Stimulated activated effector memory CD8-positive, alpha-beta T cell treated with anti-CD3 and anti-CD28 coated beads, Interleukin-12 subunit alpha, Interleukin-12 subunit beta, amount 100 ng/mL, for 72 hours (primary cell): ENCODE results near the gene SUPT3H.
"Not testable (repeated sequence)": the region's sequence is repeated elsewhere in the genome, so short reads cannot be mapped to it uniquely, and the experiment has no call there.

ENCODE experiments used
- ATAC-seq: fragments of 150-1000 bp; cut with Tn5 transposase; 2 replicates; pipeline ENCODE4 v1.10.0; 2021
- DNase-seq, 2 donors: peaks; one replicate each; pipeline ENCODE4 v3.0.0; 2021 to 2022; ENCODE audit warnings: low spot score in 2 of 2
- H3K27ac Mint-ChIP-seq: one replicate; pipeline ENCODE4 v1.8.0; 2022; ENCODE audit warnings: mild to moderate bottlenecking, mixed read lengths
- H3K36me3 Mint-ChIP-seq: one replicate; pipeline ENCODE4 v1.8.0; 2022; ENCODE audit warnings: mild to moderate bottlenecking, mixed read lengths
- H3K4me1 Mint-ChIP-seq: one replicate; pipeline ENCODE4 v1.8.0; 2022; ENCODE audit warnings: mixed read lengths
- H3K4me3 Mint-ChIP-seq: one replicate; pipeline ENCODE4 v1.8.0; 2022; ENCODE audit warnings: mild to moderate bottlenecking, mixed read lengths
- H3K9me3 Mint-ChIP-seq: one replicate; pipeline ENCODE4 v1.8.0; 2022; ENCODE audit warnings: mixed read lengths

The SUPT3H gene

GRCh38 chr6:44932651-44933091 is 445.1 kb downstream of the SUPT3H start:
- Mint-ChIP-seq H3K4me3 (peak overlapping the region; percentile 75), H3K27ac (peak overlapping the region; percentile 67), H3K4me1 (peaks cover 22% of the 10 kb centered on the region), H3K9me3 (peaks cover 3% of the 10 kb centered on the region), H3K36me3 (peaks cover 6% of the 10 kb centered on the region)
- ATAC-seq (peak; percentile 77), DNase-seq (peak in 1 of 2 donors; percentile 57)

- peaks cover 17% of the 10 kb centered on the region for H3K4me1 Mint-ChIP-seq
- DNase-seq (no peak), ATAC-seq (no peak)
- peaks cover 6% of the 10 kb centered on the region for H3K36me3 Mint-ChIP-seq
- H3K4me3 Mint-ChIP-seq, result peak overlapping the region; percentile 75
- H3K9me3 Mint-ChIP-seq, result peaks cover 3% of the 10 kb centered on the region
- H3K27ac Mint-ChIP-seq, result peak overlapping the region; percentile 67
Measured at GRCh38 chr6:44931385-44931784, 446.3 kb downstream of the SUPT3H start.

DNA sequence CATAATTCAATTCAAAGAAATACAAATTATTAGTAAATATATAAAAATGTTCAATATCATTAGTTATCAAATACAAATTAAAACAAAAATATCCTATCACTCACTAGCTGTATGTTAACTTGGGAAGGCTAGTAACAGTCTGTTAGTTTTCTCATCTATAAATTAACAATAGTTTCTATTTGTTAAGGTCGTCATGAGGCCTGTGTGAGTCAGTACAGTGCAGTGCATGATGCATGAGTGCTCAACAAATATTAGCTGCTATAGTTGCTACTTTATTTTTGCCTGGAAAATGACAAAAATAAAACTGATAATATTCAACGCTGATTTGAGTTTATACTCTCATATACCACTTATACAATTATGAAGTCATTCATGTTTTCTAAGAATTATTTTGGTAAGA is 451.2 kb downstream of the SUPT3H start:
- ATAC-seq (peak; percentile 45), DNase-seq (no peak)
- Mint-ChIP-seq H3K36me3 (no peaks in the 10 kb centered on the region), H3K4me3 (no peak overlapping the region), H3K27ac (no peak overlapping the region), H3K4me1 (peaks cover 29% of the 10 kb centered on the region), H3K9me3 (peaks cover 3% of the 10 kb centered on the region)

DNA sequence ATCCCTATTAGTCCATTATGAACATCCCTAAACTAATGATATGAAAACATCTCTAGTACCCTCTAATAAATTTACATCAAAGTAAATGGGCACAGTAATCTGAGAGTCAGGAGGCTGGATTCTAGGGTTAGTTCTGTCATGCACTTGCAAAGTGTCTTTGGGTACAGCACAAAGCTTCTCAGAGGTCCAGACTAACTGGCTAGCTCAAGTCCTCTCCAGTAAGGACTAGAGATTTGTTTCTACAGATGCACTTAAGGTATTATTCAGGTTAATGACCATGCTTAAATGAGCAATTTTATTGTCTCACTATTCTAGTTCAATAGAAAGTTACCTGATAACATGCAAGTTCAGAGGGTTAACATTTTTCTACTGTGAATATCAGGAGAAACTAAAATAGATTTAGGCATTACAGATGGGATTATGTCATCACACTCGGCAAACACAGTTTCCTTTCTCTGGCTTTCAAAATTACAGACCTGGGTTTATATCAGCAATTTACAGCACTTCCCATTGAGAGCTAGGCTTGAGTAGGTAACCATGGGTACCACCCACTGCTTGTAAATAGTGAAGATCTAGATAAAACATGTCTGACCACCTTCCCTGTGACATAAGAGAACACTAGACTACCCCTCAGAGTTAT is 452.5 kb downstream of the SUPT3H start:
- Mint-ChIP-seq H3K4me1 (peaks cover 40% of the 10 kb centered on the region), H3K9me3 (peaks cover 3% of the 10 kb centered on the region), H3K27ac (peak overlapping the region; percentile 70), H3K36me3 (no peaks in the 10 kb centered on the region), H3K4me3 (peak overlapping the region; percentile 10)
- peak; percentile 93 for ATAC-seq
- DNase-seq, result no peak

GRCh38 chr6:44923444-44923843 is 454.3 kb downstream of the SUPT3H start:
- H3K9me3 Mint-ChIP-seq, result peaks cover 3% of the 10 kb centered on the region
- no peaks in the 10 kb centered on the region for H3K36me3 Mint-ChIP-seq
- peak overlapping the region; percentile 35 for H3K27ac Mint-ChIP-seq
- peak overlapping the region; percentile 58 for H3K4me3 Mint-ChIP-seq
- no peak for DNase-seq
- peaks cover 40% of the 10 kb centered on the region for H3K4me1 Mint-ChIP-seq
- peak; percentile 82 for ATAC-seq

DNA sequence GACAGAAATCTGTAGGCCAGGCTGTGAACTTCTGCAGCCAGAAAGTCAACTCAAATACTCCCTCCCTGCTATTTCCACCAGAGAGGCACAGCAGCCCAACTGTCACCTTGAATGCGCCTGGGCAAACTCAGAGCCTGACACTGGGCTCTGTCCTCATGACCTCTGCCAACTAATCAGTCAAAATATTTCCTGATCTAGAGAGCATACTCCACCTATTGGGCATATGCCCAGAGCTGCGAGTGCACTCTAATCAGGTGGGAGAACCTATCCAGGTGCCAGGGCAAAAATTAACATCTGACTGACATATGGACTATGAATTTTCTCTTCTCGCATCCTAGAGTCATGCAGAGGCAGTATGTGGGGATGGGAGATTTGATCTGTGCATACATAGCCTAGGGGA is 455.9 kb downstream of the SUPT3H start:
- Mint-ChIP-seq H3K9me3 (no peaks in the 10 kb centered on the region), H3K27ac (peak overlapping the region; percentile 85), H3K36me3 (no peaks in the 10 kb centered on the region), H3K4me1 (peaks cover 40% of the 10 kb centered on the region), H3K4me3 (peak overlapping the region; percentile 58)
- peak; percentile 36 for ATAC-seq
- no peak for DNase-seq

DNA sequence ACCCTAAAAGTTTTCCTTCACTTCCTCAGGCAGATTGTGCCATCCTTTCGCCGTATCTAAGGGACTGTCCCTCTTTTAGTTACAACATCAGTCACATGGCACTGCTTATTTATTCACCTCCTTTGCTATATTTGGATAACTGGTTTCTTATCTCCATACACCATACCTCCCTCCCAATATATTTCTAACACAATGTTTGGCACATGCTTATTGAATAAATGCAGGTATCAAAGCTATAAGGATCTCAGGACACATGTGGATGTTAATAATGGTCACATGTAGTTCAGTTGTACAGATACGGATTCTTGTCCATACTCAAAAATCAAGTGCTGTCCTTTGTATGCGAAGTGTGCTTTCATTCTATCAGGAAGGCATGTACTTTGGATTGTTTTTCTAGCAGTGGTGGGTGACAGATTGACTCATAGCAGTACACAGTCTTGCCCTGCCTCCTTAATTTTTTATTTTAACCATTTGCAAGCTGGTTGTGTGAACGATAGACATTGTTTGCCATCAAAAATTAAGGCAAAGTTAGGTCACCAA is 456.7 kb downstream of the SUPT3H start:
- DNase-seq, result no peak
- Mint-ChIP-seq H3K4me1 (peaks cover 40% of the 10 kb centered on the region), H3K9me3 (no peaks in the 10 kb centered on the region), H3K4me3 (peak overlapping the region; percentile 58), H3K36me3 (no peaks in the 10 kb centered on the region), H3K27ac (peak overlapping the region; percentile 85)
- ATAC-seq, result peak; percentile 35

DNA sequence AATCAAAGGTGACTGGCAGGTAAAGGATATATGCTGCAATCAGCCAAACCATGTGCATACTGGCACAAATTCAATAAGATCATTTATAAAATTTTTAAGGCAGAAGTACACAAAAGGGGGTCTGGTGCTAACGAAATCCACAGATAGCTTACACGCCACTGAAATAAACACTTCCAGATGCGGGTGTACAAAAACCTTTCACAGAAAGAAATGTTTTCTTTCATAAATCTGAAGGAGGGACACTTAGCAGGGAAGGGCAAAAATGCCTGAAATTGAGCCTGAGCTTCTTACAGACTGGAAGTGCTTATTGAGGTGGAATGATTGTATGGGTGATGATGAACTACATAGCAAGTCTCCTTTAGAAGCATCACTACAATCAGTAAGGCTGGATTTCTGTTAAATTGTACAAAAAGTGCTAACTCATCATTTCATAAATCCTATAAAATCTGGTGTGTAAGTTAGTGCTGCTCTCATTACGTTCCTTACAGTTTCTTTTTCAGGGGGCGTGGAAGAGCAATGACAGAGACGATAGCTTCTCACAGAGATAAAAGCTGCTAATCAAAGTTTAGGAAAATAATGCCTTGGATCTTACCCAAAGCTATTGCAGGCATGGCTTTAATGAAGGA is 458.9 kb downstream of the SUPT3H start:
- H3K36me3 Mint-ChIP-seq, result no peaks in the 10 kb centered on the region
- H3K4me3 Mint-ChIP-seq, result no peak overlapping the region
- H3K27ac Mint-ChIP-seq, result no peak overlapping the region
- H3K9me3 Mint-ChIP-seq, result no peaks in the 10 kb centered on the region
- ATAC-seq (no peak), DNase-seq (no peak)
- peaks cover 30% of the 10 kb centered on the region for H3K4me1 Mint-ChIP-seq

- no peak overlapping the region for H3K4me3 Mint-ChIP-seq
- no peak overlapping the region for H3K27ac Mint-ChIP-seq
- no peak for ATAC-seq
- no peaks in the 10 kb centered on the region for H3K9me3 Mint-ChIP-seq
- H3K36me3 Mint-ChIP-seq, result no peaks in the 10 kb centered on the region
- no peak for DNase-seq
- peaks cover 17% of the 10 kb centered on the region for H3K4me1 Mint-ChIP-seq
Measured at GRCh38 chr6:44917430-44917829, 460.3 kb downstream of the SUPT3H start.

DNA sequence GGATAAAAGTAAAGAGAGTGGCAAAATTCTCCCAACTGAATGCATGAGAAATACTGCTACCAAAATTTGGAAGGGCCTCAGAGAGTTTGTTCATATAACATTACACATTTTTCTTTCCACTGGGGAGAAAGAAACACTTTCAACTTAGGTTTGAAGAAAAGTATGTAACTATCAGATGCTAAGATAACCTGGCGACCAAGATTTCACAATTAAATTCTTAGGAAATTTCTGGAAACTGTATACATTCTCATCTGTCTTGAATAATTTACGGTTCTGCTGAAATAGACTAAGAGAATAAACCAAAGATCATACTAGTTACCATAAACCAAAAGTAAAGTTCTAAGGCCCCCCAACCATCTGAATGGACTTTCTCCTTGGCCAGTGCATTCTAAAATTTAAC is 462.6 kb downstream of the SUPT3H start:
- ATAC-seq (no peak), DNase-seq (no peak)
- H3K4me1 Mint-ChIP-seq, result no peaks in the 10 kb centered on the region
- H3K4me3 Mint-ChIP-seq, result no peak overlapping the region
- H3K9me3 Mint-ChIP-seq, result no peaks in the 10 kb centered on the region
- H3K27ac Mint-ChIP-seq, result no peak overlapping the region
- no peaks in the 10 kb centered on the region for H3K36me3 Mint-ChIP-seq

DNA sequence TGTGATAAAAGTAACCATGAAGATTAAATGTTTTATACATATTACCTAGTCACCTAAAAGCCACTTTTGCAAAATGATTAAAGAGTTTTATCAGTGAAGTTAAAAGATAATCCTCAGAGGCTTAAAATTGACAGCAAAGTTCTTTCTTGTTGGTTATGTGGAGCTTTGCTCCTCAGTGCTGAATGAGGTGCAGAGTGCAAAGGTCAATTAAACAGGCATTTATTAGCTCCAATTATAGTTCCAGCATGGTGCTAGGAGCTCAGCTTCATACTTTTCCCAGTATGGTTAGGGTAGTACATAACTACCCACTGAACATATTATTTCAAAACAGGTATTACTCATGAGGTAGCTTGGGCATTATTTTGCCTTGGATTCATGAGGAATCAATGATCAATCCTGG is 463.6 kb downstream of the SUPT3H start:
- Mint-ChIP-seq H3K36me3 (no peaks in the 10 kb centered on the region), H3K4me3 (no peak overlapping the region), H3K27ac (no peak overlapping the region), H3K9me3 (no peaks in the 10 kb centered on the region), H3K4me1 (no peaks in the 10 kb centered on the region)
- no peak for DNase-seq
- no peak for ATAC-seq

- DNase-seq (no peak), ATAC-seq (no peak)
- Mint-ChIP-seq H3K9me3 (no peaks in the 10 kb centered on the region), H3K4me3 (no peak overlapping the region), H3K36me3 (no peaks in the 10 kb centered on the region), H3K4me1 (peaks cover 14% of the 10 kb centered on the region), H3K27ac (no peak overlapping the region)
Measured at GRCh38 chr6:44906761-44907160, 471.0 kb downstream of the SUPT3H start.

GRCh38 chr6:44900358-44900757 is 477.4 kb downstream of the SUPT3H start:
- DNase-seq, H3K4me3 Mint-ChIP-seq, ATAC-seq, H3K36me3 Mint-ChIP-seq, H3K9me3 Mint-ChIP-seq, H3K27ac Mint-ChIP-seq: not testable (repeated sequence)
- H3K4me1 Mint-ChIP-seq, result peaks cover 20% of the 10 kb centered on the region

- Mint-ChIP-seq H3K4me1 (peaks cover 20% of the 10 kb centered on the region), H3K27ac (no peak overlapping the region), H3K36me3 (no peaks in the 10 kb centered on the region), H3K9me3 (no peaks in the 10 kb centered on the region), H3K4me3 (no peak overlapping the region)
- no peak for DNase-seq
- ATAC-seq, result no peak
Measured at GRCh38 chr6:44898296-44898930, 479.3 kb downstream of the SUPT3H start.

DNA sequence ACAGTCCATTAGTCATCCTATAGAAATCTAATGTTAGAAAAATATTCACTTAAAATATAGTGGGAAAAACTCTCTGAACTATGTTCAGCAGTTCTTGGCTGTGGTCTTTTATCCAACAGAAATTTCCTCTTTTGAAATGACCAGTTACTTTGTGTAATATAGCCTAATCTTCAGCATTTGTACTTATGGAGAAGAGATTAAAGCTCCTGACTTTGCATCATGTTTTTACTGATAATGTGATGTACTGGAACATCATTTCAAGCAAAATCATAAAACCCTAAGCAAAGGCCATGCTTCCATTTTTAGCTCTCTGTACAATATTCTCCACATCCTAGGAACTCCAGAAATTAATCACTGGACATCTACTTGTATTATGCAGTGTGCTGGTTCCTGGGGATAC is 480.4 kb downstream of the SUPT3H start:
- ATAC-seq, result no peak
- Mint-ChIP-seq H3K27ac (peak overlapping the region; percentile 69), H3K36me3 (no peaks in the 10 kb centered on the region)

GRCh38 chr6:44896701-44897100 is 481.0 kb downstream of the SUPT3H start:
- Mint-ChIP-seq H3K4me1 (peaks cover 6% of the 10 kb centered on the region), H3K27ac (no peak overlapping the region), H3K9me3 (no peaks in the 10 kb centered on the region), H3K36me3 (no peaks in the 10 kb centered on the region), H3K4me3 (no peak overlapping the region)
- DNase-seq (no peak), ATAC-seq (no peak)

More for the DNA sequence above, 480.4 kb downstream of the SUPT3H start:
- no peak overlapping the region for H3K4me3 Mint-ChIP-seq
- DNase-seq, result no peak
- peaks cover 10% of the 10 kb centered on the region for H3K4me1 Mint-ChIP-seq
- no peaks in the 10 kb centered on the region for H3K9me3 Mint-ChIP-seq
